ENCODE results near the gene CYP2C18. TPM values are rescaled to one million over a fixed set of nuclear protein-coding genes. Genes with fewer than 3 reads are reported as not detected.
"Not testable (repeated sequence)": the region's sequence is repeated elsewhere in the genome, so short reads cannot be mapped to it uniquely, and the experiment has no call there.

Gene CYP2C18
- total RNA-seq: under 1 TPM; 0.27 to 0.71 TPM

DNA sequence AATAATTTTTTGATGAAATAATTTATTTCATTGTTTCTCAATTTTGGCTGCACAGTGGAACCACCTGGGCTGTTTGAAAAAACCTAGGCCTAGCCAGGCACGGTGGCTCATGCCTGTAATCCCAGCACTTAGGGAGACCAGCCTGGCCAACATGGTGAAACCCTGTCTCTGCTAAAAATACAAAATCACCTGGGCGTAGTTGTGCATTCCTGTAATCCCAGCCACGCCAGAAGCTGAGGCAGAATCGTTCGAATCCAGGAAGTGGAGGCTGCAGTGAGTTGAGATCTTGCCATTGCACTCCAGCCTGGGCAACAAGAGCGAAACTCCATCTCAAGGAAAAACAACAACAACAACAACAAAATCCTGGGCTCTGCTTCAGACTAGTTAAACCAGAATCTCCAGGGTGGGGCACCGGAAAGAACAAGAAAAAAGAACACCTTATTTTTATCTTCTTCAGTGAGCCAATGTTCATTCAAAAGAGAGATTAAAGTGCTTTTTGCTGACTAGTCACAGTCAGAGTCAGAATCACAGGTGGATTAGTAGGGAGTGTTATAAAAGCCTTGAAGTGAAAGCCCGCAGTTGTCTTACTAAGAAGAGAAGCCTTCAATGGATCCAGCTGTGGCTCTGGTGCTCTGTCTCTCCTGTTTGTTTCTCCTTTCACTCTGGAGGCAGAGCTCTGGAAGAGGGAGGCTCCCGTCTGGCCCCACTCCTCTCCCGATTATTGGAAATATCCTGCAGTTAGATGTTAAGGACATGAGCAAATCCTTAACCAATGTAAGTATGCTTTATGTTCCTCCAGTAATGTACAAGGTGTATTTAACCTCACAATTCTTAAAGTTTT, at the start of gene CYP2C18:
Gene CYP2C18, plus strand, starts transcription at position 516 of the 841 bp plus-strand sequence. Its CDS starts 91 bp downstream, at position 607.
- CTCF ChIA-PET: no interaction called here
- intact Hi-C loops (cut with micrococcal nuclease): no loop called here
- DNase-seq: no peak
- no peaks in the 10 kb centered on the region for H3K36me3 Mint-ChIP-seq
- H3K27me3 Mint-ChIP-seq: no peaks in the 10 kb centered on the region
- H3K9me3 Mint-ChIP-seq: no peaks in the 10 kb centered on the region
- H3K4me3 Mint-ChIP-seq: no peak within 1 kb of the TSS
- POLR2A ChIA-PET: no interaction called here
- H3K4me1 Mint-ChIP-seq (ENCODE audit: low read depth): no peaks in the 10 kb centered on the region
- H3K27ac Mint-ChIP-seq: no peak within 1 kb of the TSS

DNA sequence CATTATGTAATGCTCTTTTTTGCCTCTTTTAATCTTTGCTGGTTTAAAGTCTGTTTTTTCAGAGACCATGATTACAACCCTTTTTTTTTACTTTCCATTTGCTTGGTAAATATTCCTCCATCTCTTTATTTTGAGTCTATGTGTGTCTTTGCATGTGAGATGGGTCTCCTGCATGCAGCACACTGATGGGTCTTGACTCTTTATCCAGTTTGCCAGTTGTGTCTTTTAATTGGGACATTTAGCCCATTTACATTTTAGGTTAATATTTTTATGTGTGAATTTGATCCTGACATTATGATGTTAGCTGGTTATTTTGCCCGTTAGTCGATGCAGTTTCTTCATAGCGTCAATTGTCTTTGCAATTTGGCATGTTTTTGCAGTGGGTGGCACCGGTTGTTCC, 45.4 kb upstream of the CYP2C18 start:
- H3K27ac Mint-ChIP-seq; H3K36me3 Mint-ChIP-seq; H3K4me1 Mint-ChIP-seq (ENCODE audit: low read depth); H3K4me3 Mint-ChIP-seq; CTCF ChIA-PET; DNase-seq; POLR2A ChIA-PET; H3K27me3 Mint-ChIP-seq: not testable (repeated sequence)
- H3K9me3 Mint-ChIP-seq: peaks cover 15% of the 10 kb centered on the region
- intact Hi-C loops (cut with micrococcal nuclease): loop anchor here (10.0 kb wide), 1 partner anchor 607 kb away; no protein-coding TSS in a partner anchor

DNA sequence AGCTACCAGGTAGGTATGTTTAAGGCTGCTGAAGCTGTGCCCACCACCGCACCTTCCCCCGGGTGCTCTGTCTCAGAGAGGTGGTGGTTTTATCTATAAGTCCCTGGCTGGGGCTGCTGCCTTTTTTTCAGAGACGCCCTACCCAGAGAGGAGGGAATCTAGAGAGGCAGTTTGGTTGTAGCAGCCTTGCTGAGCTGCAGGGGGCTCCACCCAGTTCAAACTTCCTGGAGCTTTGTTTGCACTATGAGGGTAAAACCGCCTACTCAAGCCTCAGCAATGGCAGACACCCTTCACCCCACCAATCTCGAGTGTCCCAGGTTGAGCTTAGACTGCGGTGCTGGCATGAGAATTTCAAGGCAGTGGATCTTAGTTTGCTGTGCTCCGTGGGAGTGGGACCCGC, 43.6 kb upstream of the CYP2C18 start:
- POLR2A ChIA-PET: no interaction called here
- no peak overlapping the region for H3K27ac Mint-ChIP-seq
- H3K36me3 Mint-ChIP-seq: no peaks in the 10 kb centered on the region
- H3K27me3 Mint-ChIP-seq: peaks cover 2% of the 10 kb centered on the region
- H3K4me3 Mint-ChIP-seq: no peak overlapping the region
- no peak for DNase-seq
- intact Hi-C loops (cut with micrococcal nuclease): loop anchor here (10.0 kb wide), 1 partner anchor 605 kb away; no protein-coding TSS in a partner anchor
- H3K4me1 Mint-ChIP-seq (ENCODE audit: low read depth): no peaks in the 10 kb centered on the region
- peaks cover 15% of the 10 kb centered on the region for H3K9me3 Mint-ChIP-seq
- CTCF ChIA-PET: no interaction called here

DNA sequence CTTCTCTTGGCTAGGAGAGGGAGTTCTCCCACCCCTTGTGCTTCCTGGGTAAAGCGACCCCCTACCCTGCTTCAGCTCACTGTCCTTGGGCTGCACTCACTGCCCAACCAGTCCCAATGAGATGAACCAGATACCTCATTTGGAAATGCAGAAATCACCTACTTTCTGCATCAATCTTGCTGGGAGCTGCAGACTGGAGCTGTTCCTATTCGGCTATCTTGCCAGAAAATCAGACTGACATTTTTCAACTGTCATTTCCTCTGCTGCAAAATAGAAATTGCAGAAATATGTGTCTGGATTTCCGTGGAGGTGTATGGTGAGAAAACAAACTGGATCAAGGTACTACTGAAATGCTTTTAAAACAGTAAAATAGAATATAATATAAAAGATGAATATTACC, 43.0 kb upstream of the CYP2C18 start:
- peaks cover 11% of the 10 kb centered on the region for H3K9me3 Mint-ChIP-seq
- no peak for DNase-seq
- no peak overlapping the region for H3K27ac Mint-ChIP-seq
- peaks cover 2% of the 10 kb centered on the region for H3K27me3 Mint-ChIP-seq
- ChIA-PET POLR2A (no interaction called here), CTCF (no interaction called here)
- intact Hi-C loops (cut with micrococcal nuclease): no loop called here
- H3K4me3 Mint-ChIP-seq: no peak overlapping the region
- H3K4me1 Mint-ChIP-seq (ENCODE audit: low read depth): no peaks in the 10 kb centered on the region
- H3K36me3 Mint-ChIP-seq: no peaks in the 10 kb centered on the region

DNA sequence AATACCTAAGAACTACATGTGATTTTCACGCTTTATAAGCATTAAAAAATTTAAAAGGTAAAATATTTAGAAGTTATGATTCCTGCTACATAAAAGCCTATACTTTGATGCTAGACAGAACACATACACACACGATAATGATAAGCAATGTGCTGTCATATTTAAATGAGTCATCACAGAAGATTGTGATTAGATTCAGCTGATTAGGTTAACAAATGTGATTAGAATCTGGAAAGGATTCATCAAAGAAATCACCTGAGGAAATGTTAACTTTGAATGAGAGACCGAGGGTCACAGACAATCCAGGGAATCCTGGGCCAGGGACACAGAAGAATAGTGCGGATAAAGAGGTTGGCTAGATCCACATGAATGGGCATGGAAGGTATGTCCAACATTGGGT, 42.0 kb upstream of the CYP2C18 start:
- ChIA-PET POLR2A (no interaction called here), CTCF (no interaction called here)
- H3K4me3 Mint-ChIP-seq: no peak overlapping the region
- no peak overlapping the region for H3K27ac Mint-ChIP-seq
- peaks cover 2% of the 10 kb centered on the region for H3K27me3 Mint-ChIP-seq
- H3K9me3 Mint-ChIP-seq: peaks cover 11% of the 10 kb centered on the region
- intact Hi-C loops (cut with micrococcal nuclease): no loop called here
- DNase-seq: no peak
- H3K4me1 Mint-ChIP-seq (ENCODE audit: low read depth): no peaks in the 10 kb centered on the region
- H3K36me3 Mint-ChIP-seq: no peaks in the 10 kb centered on the region

DNA sequence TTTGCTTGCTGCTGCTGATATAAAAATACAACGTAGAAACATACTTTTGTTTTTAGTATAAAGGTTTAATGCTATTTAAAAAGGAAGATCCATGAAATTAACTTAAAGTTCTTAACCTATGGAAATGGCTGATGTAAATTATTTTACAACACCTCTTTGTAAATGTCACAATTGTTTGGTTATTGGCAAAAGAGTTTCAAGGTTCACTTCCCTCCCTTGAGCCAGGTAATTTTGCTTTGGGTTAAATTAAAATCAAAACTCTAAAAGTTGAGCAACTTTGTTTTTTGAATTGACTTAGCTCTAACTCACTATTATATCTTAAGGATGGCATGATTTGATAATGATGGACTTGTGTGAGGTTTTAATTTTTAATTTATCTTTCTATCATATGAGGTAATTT, 39.2 kb upstream of the CYP2C18 start:
- ChIA-PET POLR2A (no interaction called here), CTCF (no interaction called here)
- Mint-ChIP-seq H3K9me3 (no peaks in the 10 kb centered on the region), H3K4me3 (no peak overlapping the region), H3K36me3 (no peaks in the 10 kb centered on the region), H3K27me3 (no peaks in the 10 kb centered on the region), H3K27ac (no peak overlapping the region), H3K4me1 (ENCODE audit: low read depth) (no peaks in the 10 kb centered on the region)
- DNase-seq: no peak
- intact Hi-C loops (cut with micrococcal nuclease): no loop called here

DNA sequence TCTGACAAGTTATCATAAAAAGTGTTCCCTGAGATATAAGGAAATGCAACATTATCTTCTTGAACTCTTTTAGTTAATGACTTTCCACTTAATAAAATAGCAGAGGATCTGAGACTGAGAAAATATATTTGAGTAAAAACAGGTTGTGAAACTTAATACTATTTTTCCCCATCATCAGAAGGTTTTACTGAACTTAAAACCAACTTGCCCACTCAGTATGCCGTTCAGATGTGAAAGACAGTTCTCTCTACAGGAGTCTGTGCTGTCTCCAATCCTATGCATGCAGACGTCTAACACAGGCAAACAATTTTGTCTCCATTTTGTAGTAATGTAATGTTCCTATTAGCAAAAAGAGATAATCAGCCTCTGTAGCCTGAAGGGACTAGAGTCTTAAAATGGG, 38.2 kb upstream of the CYP2C18 start:
- no peak overlapping the region for H3K4me3 Mint-ChIP-seq
- H3K27ac Mint-ChIP-seq: no peak overlapping the region
- ChIA-PET POLR2A (no interaction called here), CTCF (no interaction called here)
- no peaks in the 10 kb centered on the region for H3K27me3 Mint-ChIP-seq
- no peak for DNase-seq
- no peaks in the 10 kb centered on the region for H3K36me3 Mint-ChIP-seq
- no peaks in the 10 kb centered on the region for H3K9me3 Mint-ChIP-seq
- H3K4me1 Mint-ChIP-seq (ENCODE audit: low read depth): no peaks in the 10 kb centered on the region
- intact Hi-C loops (cut with micrococcal nuclease): no loop called here

DNA sequence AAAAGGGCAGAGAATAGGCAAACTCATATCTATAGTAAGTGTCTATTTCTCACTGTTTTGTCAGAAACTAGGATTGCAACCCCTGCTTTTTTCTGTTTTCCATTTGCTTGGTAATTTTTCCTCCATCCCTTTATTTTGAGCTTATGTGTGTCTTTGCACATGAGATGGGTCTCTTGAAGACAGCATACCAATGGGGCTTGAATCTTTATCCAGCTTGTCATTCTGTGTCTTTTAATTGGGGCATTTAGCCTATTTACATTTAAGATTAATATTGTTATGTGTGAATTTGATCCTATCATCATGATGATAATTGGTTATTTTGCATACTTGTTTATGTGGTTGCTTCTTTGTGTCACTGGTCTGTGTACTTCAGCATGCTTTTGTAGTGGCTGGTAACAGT, 28.3 kb upstream of the CYP2C18 start:
- H3K4me1 Mint-ChIP-seq (ENCODE audit: low read depth); H3K27me3 Mint-ChIP-seq; DNase-seq; intact Hi-C loops (cut with micrococcal nuclease); H3K27ac Mint-ChIP-seq; H3K9me3 Mint-ChIP-seq; H3K4me3 Mint-ChIP-seq; H3K36me3 Mint-ChIP-seq; CTCF ChIA-PET; POLR2A ChIA-PET: not testable (repeated sequence)

DNA sequence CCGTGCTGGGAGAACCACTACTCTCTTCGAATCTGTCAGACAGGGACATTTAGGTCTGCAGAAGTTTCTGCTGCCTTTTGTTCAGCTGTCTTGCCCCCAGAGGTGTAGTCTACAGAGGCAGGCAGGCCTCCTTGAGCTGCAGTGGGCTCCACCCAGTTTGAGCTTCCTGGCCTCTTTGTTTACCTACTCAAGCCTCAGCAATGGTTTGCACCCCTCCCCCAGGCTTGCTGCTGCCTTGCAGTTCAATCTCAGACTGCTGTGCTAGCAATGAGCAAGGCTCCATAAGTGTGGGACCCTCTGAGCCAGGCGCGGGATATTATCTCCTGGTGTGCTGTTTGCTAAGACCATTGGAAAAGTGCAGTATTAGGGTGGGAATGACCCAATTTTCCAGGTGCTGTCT, 20.5 kb upstream of the CYP2C18 start:
- H3K4me1 Mint-ChIP-seq (ENCODE audit: low read depth); DNase-seq; H3K9me3 Mint-ChIP-seq; H3K4me3 Mint-ChIP-seq; H3K27me3 Mint-ChIP-seq; CTCF ChIA-PET; H3K36me3 Mint-ChIP-seq; POLR2A ChIA-PET; intact Hi-C loops (cut with micrococcal nuclease); H3K27ac Mint-ChIP-seq: not testable (repeated sequence)

DNA sequence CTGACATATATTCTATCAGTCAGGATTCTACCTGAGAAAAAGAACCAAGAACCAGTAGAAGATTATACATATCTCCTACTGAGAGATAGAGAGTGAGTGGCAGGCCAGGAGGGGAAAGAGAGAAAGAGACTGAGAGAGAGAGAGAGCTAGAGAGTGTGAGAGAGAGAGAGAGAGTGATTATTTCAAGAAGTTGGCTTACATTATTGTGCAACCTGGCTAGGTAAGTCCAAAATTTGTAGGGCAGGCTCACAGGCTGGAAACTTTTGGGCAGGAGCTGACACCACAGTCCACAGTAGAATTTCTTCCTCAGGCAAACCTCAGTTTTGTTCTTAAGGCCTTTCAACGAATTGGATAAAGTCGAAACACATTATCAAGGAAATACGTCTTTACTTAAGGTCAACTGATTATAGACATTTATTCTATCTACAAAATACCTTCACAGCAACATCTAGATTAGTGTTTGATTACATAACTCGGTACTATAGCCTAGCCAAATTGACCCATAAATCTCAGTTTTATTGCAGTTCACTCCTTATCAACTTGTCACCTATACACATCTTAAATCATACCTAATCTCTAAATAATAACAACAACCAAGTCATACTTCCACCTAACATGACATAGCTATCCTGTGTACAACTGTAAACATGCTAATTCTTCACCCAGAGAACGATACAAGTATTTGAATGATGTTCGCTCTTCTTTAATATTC, 17.0 kb upstream of the CYP2C18 start:
- no peaks in the 10 kb centered on the region for H3K9me3 Mint-ChIP-seq
- no peak for DNase-seq
- no peak overlapping the region for H3K4me3 Mint-ChIP-seq
- ChIA-PET POLR2A (no interaction called here), CTCF (interaction anchor here (0.8 kb wide), 1 partner anchor 15 kb away, joined by 3 read pairs; no protein-coding TSS in a partner anchor)
- H3K36me3 Mint-ChIP-seq: no peaks in the 10 kb centered on the region
- intact Hi-C loops (cut with micrococcal nuclease): no loop called here
- no peaks in the 10 kb centered on the region for H3K27me3 Mint-ChIP-seq
- H3K27ac Mint-ChIP-seq: no peak overlapping the region
- H3K4me1 Mint-ChIP-seq (ENCODE audit: low read depth): no peaks in the 10 kb centered on the region

DNA sequence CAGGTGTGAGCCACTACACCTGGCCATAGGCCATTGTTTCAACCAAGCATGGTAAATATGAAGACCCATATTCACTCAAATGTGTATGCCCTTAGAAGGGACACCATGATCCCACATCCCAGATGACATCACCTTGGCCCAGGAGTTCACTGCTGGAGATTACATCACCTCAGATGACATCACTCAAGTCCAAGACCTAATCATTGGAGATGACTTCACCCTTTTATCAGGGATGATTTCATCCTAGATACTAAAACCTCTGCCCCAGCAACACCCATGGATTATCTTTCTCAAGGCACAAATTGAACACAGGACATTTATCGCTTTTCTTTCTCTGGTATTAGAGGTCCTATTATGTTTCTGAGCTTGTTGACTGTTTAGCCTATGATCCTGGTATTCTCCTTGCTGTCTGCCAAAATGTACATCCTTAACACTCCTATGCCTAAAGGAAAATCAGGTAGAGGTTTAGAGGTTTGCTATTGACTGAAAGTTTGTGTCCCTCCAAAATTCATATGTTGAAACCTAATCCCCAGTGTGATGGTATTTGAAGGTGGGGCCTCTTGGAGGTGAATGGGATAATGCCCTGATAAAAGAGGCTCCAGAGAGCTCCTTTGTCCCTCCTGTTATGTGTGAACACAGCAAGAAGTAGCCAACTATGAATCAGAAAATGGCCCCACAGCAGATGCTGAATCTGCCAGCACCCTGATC, 9.8 kb upstream of the CYP2C18 start:
- POLR2A ChIA-PET: no interaction called here
- Mint-ChIP-seq H3K27ac (no peak overlapping the region), H3K36me3 (no peaks in the 10 kb centered on the region), H3K4me1 (ENCODE audit: low read depth) (no peaks in the 10 kb centered on the region), H3K4me3 (no peak overlapping the region), H3K9me3 (no peaks in the 10 kb centered on the region), H3K27me3 (no peaks in the 10 kb centered on the region)
- DNase-seq: no peak
- intact Hi-C loops (cut with micrococcal nuclease): no loop called here
- CTCF ChIA-PET: no interaction called here

DNA sequence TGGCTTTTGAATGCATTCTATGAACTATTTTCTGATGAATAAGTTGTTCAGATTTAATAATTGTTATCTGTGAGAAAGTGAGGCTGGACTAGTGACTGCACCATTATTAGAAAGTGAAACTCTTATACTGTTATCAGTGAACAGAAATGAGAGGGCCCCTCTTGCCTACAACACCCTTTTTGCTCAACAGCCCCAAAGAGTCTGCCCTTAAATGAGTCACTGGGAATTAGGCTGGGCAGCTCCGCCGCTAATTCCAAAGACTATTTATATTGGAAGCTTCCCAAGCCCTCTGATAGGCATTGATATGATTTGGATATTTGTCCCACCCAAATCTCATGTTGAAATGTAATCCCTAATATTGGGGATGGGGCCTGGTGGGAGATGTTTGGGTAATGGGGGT, 7.0 kb upstream of the CYP2C18 start:
- Mint-ChIP-seq H3K9me3 (no peaks in the 10 kb centered on the region), H3K4me3 (no peak overlapping the region)
- intact Hi-C loops (cut with micrococcal nuclease): no loop called here

More for the DNA sequence above, 7.0 kb upstream of the CYP2C18 start:
- DNase-seq: no peak
- H3K36me3 Mint-ChIP-seq: no peaks in the 10 kb centered on the region
- POLR2A ChIA-PET: no interaction called here
- CTCF ChIA-PET: no interaction called here
- no peaks in the 10 kb centered on the region for H3K4me1 Mint-ChIP-seq (ENCODE audit: low read depth)
- H3K27me3 Mint-ChIP-seq: no peaks in the 10 kb centered on the region
- no peak overlapping the region for H3K27ac Mint-ChIP-seq

Data from activated CD4-positive, alpha-beta memory T cell treated with anti-CD3 and anti-CD28 coated beads for 36 hours (primary cell).